Colonic mucosa (tissue), 4 donors: ENCODE data around the gene ST3GAL5. TPM values are rescaled to one million over a fixed set of nuclear protein-coding genes. Genes with fewer than 3 reads are reported as not detected.

Source experiments
- DNase-seq: peaks from one replicate; pipeline ENCODE4 v3.0.0-alpha.2; 2020
- H3K27ac ChIP-seq: fragments of 200-600 bp; one replicate; pipeline ENCODE4 v1.8.0; 2021
- H3K27me3 ChIP-seq: fragments of 200-600 bp; one replicate; pipeline ENCODE4 v1.8.0; 2021
- H3K36me3 ChIP-seq: fragments of 200-600 bp; one replicate; pipeline ENCODE4 v1.8.0; 2021
- H3K4me1 ChIP-seq: fragments of 200-600 bp; one replicate; pipeline ENCODE4 v1.8.0; 2021; ENCODE audit warnings: mild to moderate bottlenecking
- H3K4me3 ChIP-seq: fragments of 200-600 bp; one replicate; pipeline ENCODE4 v1.8.0; 2021
- H3K9ac ChIP-seq, 2 donors: one replicate each; pipeline ENCODE4 v1.7.0; 2013; ENCODE audit warnings: control low read depth in 2 of 2, low read depth in 2 of 2, low read length in 2 of 2
- H3K9me3 ChIP-seq: fragments of 200-600 bp; one replicate; pipeline ENCODE4 v1.8.0; 2021
- CTCF ChIP-seq: fragments of 200-600 bp; IDR thresholded peaks from one replicate; pipeline ENCODE4 v1.8.0; 2022; ENCODE audit warnings: antibody characterized with exemption, mild to moderate bottlenecking
- intact Hi-C: fragments of 100-400 bp; cut with DNase I; formaldehyde crosslinking; loops from one replicate; pipeline ENCODE4 v1.14.1; 2022
- total RNA-seq, 2 donors: library from RNA; stranded (reverse); fragmentation: NEBNext Ultra II Directional in 1 of 2; extraction: Animal tissue kit (Norgen Biotek cat#: 25700) in 1 of 2; gene quantifications; one replicate each; pipeline ENCODE4 v1.2.1, GENCODE V29; 2021
- donor health status: healthy.
- donor health status: DM: no; HTN: no; CAD: no.
- donor health status: DM: no; HTN: no; CAD: no.

ST3GAL5 gene
- total RNA-seq, 2 donors from 2014 or later: 2.6 to 3.5 TPM

- Histone ChIP-seq H3K4me1 (no peaks in the 10 kb centered on the region), H3K27me3 (no peaks in the 10 kb centered on the region), H3K9ac (no peak overlapping the region), H3K9me3 (no peaks in the 10 kb centered on the region), H3K27ac (no peak overlapping the region), H3K36me3 (no peaks in the 10 kb centered on the region), H3K4me3 (no peak overlapping the region)
- TF ChIP-seq CTCF: no peak
- DNase-seq: no peak
- intact Hi-C loops: loop anchor here (2.0 kb wide), 1 partner anchor 60 kb away; the partner anchor contains the start of gene ST3GAL5
Measured at GRCh38 chr2:85828725-85829124, 60.1 kb downstream of the ST3GAL5 start.

- H3K36me3 ChIP-seq: no peaks in the 10 kb centered on the region
- DNase-seq: no peak
- no peaks in the 10 kb centered on the region for H3K9me3 ChIP-seq
- peak overlapping the region; percentile 30 to 44 for H3K9ac ChIP-seq
- TF ChIP-seq CTCF: no peak
- no peaks in the 10 kb centered on the region for H3K27me3 ChIP-seq
- no peak overlapping the region for H3K4me3 ChIP-seq
- H3K4me1 ChIP-seq: no peaks in the 10 kb centered on the region
- intact Hi-C loops: loop anchor here (2.0 kb wide), 2 partner anchors 61 to 251 kb away; partner anchors contain the start of gene ST3GAL5
- H3K27ac ChIP-seq: no peak overlapping the region
Measured at GRCh38 chr2:85827879-85828569, 60.8 kb downstream of the ST3GAL5 start.

- TF ChIP-seq CTCF: peak; percentile 87
- H3K9me3 ChIP-seq: no peaks in the 10 kb centered on the region
- no peak overlapping the region for H3K4me3 ChIP-seq
- peak overlapping the region; percentile 30 to 44 for H3K9ac ChIP-seq
- DNase-seq: peak; percentile 72
- no peaks in the 10 kb centered on the region for H3K27me3 ChIP-seq
- H3K27ac ChIP-seq: no peak overlapping the region
- no peaks in the 10 kb centered on the region for H3K4me1 ChIP-seq
- intact Hi-C loops: loop anchor here (2.0 kb wide), 1 partner anchor 252 kb away; no protein-coding TSS in a partner anchor
- no peaks in the 10 kb centered on the region for H3K36me3 ChIP-seq
Measured at GRCh38 chr2:85826990-85827878, 61.6 kb downstream of the ST3GAL5 start.

GRCh38 chr2:85823951-85824350 lies 64.8 kb downstream of the ST3GAL5 start:
- H3K27ac ChIP-seq: no peak overlapping the region
- no peak overlapping the region for H3K9ac ChIP-seq
- no peaks in the 10 kb centered on the region for H3K36me3 ChIP-seq
- intact Hi-C loops: no loop called here
- DNase-seq: no peak
- H3K4me1 ChIP-seq: no peaks in the 10 kb centered on the region
- TF ChIP-seq CTCF: no peak
- H3K4me3 ChIP-seq: no peak overlapping the region
- no peaks in the 10 kb centered on the region for H3K9me3 ChIP-seq
- no peaks in the 10 kb centered on the region for H3K27me3 ChIP-seq

- no peaks in the 10 kb centered on the region for H3K36me3 ChIP-seq
- H3K27me3 ChIP-seq: no peaks in the 10 kb centered on the region
- intact Hi-C loops: no loop called here
- H3K4me3 ChIP-seq: no peak overlapping the region
- H3K9ac ChIP-seq: no peak overlapping the region
- no peak for DNase-seq
- no peaks in the 10 kb centered on the region for H3K4me1 ChIP-seq
- no peak for TF ChIP-seq CTCF
- no peaks in the 10 kb centered on the region for H3K9me3 ChIP-seq
- H3K27ac ChIP-seq: no peak overlapping the region
Measured at GRCh38 chr2:85822766-85823165, 66.0 kb downstream of the ST3GAL5 start.
